AG10803 (cell line): ENCODE data around the gene TTC27.

Experiments
- DNase-seq: peaks from one replicate; pipeline ENCODE4 v3.0.0; 2010; ENCODE audit warnings: low read depth
- H3K4me3 ChIP-seq: 2 replicates; pipeline ENCODE4 v1.5.1; 2011; ENCODE audit warnings: mild to moderate bottlenecking, low read length, control low read depth
- CTCF ChIP-seq: conservative IDR thresholded peaks from 2 replicates; pipeline ENCODE4 v1.5.1; 2011; ENCODE audit warnings: mild to moderate bottlenecking, low read length, control low read depth, inconsistent platforms

Gene TTC27

DNA sequence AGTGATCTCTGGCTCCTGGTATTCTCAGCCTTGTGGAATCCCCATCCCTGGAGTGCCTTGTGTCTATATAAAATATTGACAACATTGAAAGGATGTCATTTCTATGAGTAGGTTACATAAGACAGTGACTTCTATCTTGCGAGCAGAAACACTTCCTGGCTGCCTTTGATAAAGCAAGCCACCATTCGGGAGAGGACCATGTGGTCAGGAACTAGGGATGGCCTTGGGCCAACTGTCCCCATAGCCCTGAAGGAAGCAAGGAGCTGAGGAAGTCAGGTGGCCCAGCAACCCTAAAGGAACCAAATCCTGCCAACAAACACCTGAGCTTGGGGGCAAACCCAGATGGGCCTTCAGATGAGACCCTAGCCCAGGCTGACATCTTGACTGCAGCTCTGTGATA lies 205.9 kb downstream of the TTC27 start:
- no peak overlapping the region for H3K4me3 ChIP-seq
- DNase-seq: no peak
- no peak for TF ChIP-seq CTCF

GRCh38 chr2:32835148-32835547 lies 207.3 kb downstream of the TTC27 start:
- DNase-seq: no peak
- H3K4me3 ChIP-seq: no peak overlapping the region
- TF ChIP-seq CTCF: no peak

DNA sequence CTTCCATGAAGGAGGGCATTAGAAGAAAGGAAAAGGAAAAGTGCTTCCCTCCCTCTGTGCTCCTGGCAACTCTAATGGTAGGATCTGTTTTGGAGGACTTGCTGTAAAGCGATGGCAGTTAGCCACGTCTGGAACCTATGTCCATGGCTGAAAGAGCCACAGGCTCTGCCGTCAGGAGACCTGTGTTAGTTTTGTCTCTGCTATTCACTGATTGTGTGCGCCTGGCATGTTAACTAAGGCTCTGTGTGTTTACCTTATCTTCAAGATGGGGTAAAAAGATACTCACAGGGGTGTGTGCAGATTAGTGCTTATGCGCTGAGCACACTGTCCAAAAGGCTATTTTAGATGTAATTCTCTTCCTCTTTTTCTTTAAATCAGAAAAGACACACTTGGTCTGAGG lies 209.1 kb downstream of the TTC27 start:
- TF ChIP-seq CTCF: no peak
- no peak for DNase-seq
- H3K4me3 ChIP-seq: no peak overlapping the region

DNA sequence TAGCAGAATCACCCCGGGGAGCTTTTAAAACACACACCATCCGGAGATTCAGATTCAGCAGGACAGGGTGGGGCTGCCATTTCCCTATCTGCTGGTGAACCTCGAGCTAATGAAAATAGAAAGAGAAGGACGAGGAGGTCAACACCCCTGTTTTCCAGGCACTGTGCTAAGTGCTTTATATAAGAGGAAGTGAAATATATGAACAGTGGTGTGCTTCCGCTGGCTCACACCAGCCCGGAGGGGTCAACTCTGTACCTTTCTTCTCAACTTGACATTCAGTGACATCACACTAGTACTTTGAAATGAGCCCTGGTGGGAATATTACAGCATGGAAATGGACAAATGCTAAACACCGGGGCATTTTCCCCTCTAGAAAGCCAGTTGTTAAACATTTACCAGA lies 210.6 kb downstream of the TTC27 start:
- TF ChIP-seq CTCF: no peak
- no peak for DNase-seq
- H3K4me3 ChIP-seq: no peak overlapping the region

GRCh38 chr2:32838949-32839348 lies 211.1 kb downstream of the TTC27 start:
- DNase-seq: no peak
- H3K4me3 ChIP-seq: no peak overlapping the region
- no peak for TF ChIP-seq CTCF

DNA sequence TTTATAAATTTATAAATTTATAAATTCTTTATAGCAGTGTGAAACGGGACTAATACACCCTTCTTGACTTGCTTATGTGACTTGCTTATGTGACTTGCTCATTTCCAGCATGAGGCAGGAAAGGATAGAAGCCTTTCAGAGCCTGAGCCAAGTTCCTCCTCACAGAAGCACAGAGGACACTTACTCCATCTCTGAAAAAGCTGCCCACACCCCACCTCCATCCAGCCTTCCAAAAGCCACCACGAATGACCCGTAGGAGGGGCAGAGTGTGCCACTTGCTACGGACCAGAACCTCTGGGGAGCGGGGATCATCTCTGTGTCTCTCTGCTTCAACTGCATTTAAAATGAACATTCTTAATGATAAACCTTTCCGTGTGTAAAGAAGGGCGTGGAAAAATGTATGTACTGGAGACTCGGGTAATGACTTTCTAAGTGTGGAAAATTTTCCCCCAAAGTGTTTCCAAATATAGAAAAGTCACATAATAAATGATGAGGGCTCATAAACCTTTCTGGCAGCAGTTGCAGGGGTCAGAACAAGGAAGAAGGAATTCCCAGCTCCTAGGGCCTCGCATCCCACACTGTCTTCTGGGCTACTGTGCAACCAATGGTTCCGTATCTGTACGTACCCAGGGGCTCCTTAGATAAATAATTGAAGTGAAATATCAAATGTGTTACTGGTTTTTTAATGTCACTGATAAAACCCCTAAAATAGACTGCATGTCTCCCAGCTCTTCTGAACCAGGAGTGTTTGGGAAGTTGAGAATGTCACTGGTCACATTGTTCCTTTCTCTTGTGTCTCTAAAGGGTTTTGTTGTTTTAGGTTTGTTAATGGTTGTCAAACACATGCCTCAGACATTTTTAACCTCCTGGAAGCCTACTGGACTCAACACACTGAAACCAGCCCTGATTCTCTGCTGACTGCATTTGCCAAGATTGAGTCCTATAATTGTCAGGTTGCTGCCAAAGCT lies 214.4 kb downstream of the TTC27 start:
- no peak overlapping the region for H3K4me3 ChIP-seq
- no peak for DNase-seq
- no peak for TF ChIP-seq CTCF

- TF ChIP-seq CTCF: no peak
These were observed 215.8 kb downstream of the TTC27 start for GRCh38 chr2:32843699-32844098.

More at GRCh38 chr2:32843699-32844098, 215.8 kb downstream of the TTC27 start:
- DNase-seq: no peak
- no peak overlapping the region for H3K4me3 ChIP-seq
